Liver (tissue), 9 donors: ENCODE results near the gene STK4. TPM values are rescaled to one million over a fixed set of nuclear protein-coding genes. Genes with fewer than 3 reads are reported as not detected.

Source experiments
- DNase-seq: peaks from one replicate; pipeline ENCODE4 v3.0.0-alpha.2; 2017; ENCODE audit warnings: low spot score
- H3K27ac ChIP-seq, 2 donors: one replicate each; pipeline ENCODE4 v1.7.0; 2013; ENCODE audit warnings: inconsistent platforms in 2 of 2, low read length in 2 of 2, control low read depth in 1 of 2, low read depth in 1 of 2, mild to moderate bottlenecking in 1 of 2
- H3K27me3 ChIP-seq, 4 donors: one replicate each; pipeline versions ENCODE4 v1.6.1 to v1.7.0; 2013; ENCODE audit warnings: low read length in 3 of 4, inconsistent platforms in 1 of 4, mild to moderate bottlenecking in 1 of 4, moderate library complexity in 1 of 4; ENCODE audit not compliant: control insufficient read depth in 4 of 4, insufficient read depth in 4 of 4
- H3K36me3 ChIP-seq, 4 donors: one replicate each; pipeline versions ENCODE4 v1.6.1 to v1.7.0; 2013; ENCODE audit warnings: low read length in 3 of 4, mild to moderate bottlenecking in 3 of 4, low read depth in 1 of 4, moderate library complexity in 1 of 4; ENCODE audit not compliant: control insufficient read depth in 4 of 4, insufficient read depth in 3 of 4
- H3K4me1 ChIP-seq, 4 donors: one replicate each; pipeline versions ENCODE4 v1.6.1 to v1.7.0; 2013; ENCODE audit warnings: low read length in 3 of 4, mild to moderate bottlenecking in 3 of 4, moderate library complexity in 1 of 4; ENCODE audit not compliant: control insufficient read depth in 4 of 4, insufficient read depth in 4 of 4
- H3K4me3 ChIP-seq, 3 donors: one replicate each; pipeline versions ENCODE4 v1.6.1 to v1.7.0; 2013; ENCODE audit warnings: low read length in 3 of 3, control low read depth in 1 of 3, low read depth in 1 of 3, mild to moderate bottlenecking in 1 of 3
- H3K9ac ChIP-seq, 2 donors: one replicate each; pipeline ENCODE4 v1.7.0; 2013; ENCODE audit warnings: low read length in 2 of 2, mild to moderate bottlenecking in 2 of 2, moderate library complexity in 2 of 2, control low read depth in 1 of 2, low read depth in 1 of 2
- H3K9me3 ChIP-seq, 4 donors: one replicate each; pipeline versions ENCODE4 v1.6.1 to v1.7.0; 2013; ENCODE audit warnings: low read length in 3 of 4; ENCODE audit not compliant: control insufficient read depth in 4 of 4
- ATF3 ChIP-seq: IDR thresholded peaks from 2 replicates; pipeline ENCODE4 v1.6.1; 2016; ENCODE audit warnings: antibody characterized with exemption
- CTCF ChIP-seq: fragments of 150-350 bp; IDR thresholded peaks from 2 replicates; pipeline ENCODE4 v1.5.1; 2017; ENCODE audit warnings: improper control_type of control experiment, low read depth, low read length; ENCODE audit not compliant: missing input control
- FOXA1 ChIP-seq: IDR thresholded peaks from 2 replicates; pipeline ENCODE4 v1.6.1; 2016; ENCODE audit warnings: antibody characterized with exemption
- FOXA2 ChIP-seq: IDR thresholded peaks from 2 replicates; pipeline ENCODE4 v1.6.1; 2016; ENCODE audit warnings: antibody characterized with exemption
- HNF4A ChIP-seq, 2 donors: conservative IDR thresholded peaks; 2 replicates each; pipeline ENCODE4 v1.6.1; 2016; ENCODE audit warnings: antibody characterized with exemption in 2 of 2, mild to moderate bottlenecking in 2 of 2
- JUND ChIP-seq, 2 donors: IDR thresholded peaks; 2 replicates each; pipeline ENCODE4 v1.6.1; 2016; ENCODE audit warnings: antibody characterized with exemption in 2 of 2
- MAX ChIP-seq: IDR thresholded peaks from 2 replicates; pipeline ENCODE4 v1.6.1; 2016; ENCODE audit warnings: antibody characterized with exemption
- NR2F2 ChIP-seq: IDR thresholded peaks from 2 replicates; pipeline ENCODE4 v1.6.1; 2016; ENCODE audit warnings: antibody characterized with exemption
- REST ChIP-seq: IDR thresholded peaks from 2 replicates; pipeline ENCODE4 v1.6.1; 2016; ENCODE audit warnings: antibody characterized with exemption, mild to moderate bottlenecking
- RXRA ChIP-seq, 2 donors: IDR thresholded peaks; 2 replicates each; pipeline ENCODE4 v1.6.1; 2017 to 2018; ENCODE audit warnings: antibody characterized with exemption in 2 of 2, mild to moderate bottlenecking in 1 of 2
- SP1 ChIP-seq: IDR thresholded peaks from 2 replicates; pipeline ENCODE4 v1.6.1; 2018; ENCODE audit warnings: antibody characterized with exemption, mild to moderate bottlenecking
- TAF1 ChIP-seq: conservative IDR thresholded peaks from 2 replicates; pipeline ENCODE4 v1.6.1; 2016; ENCODE audit warnings: antibody characterized with exemption, mild to moderate bottlenecking
- YY1 ChIP-seq: IDR thresholded peaks from 2 replicates; pipeline ENCODE4 v1.6.1; 2016; ENCODE audit warnings: antibody characterized with exemption, mild to moderate bottlenecking
- ZBTB33 ChIP-seq: IDR thresholded peaks from 2 replicates; pipeline ENCODE4 v1.6.1; 2016; ENCODE audit warnings: antibody characterized with exemption
- WGBS: extraction: QIAGEN DNeasy Blood & Tissue Kit; methylation state at CpG from one replicate; pipeline ENCODE4 v1.1.7; 2013; 5-methylcytosine and 5-hydroxymethylcytosine counted together
- polyA plus RNA-seq, 2 donors: library from polyadenylated mRNA; stranded (reverse) in 1 of 2; unstranded in 1 of 2; fragments of 200-250 nt in 1 of 2; fragments of >200 nt in 1 of 2; fragmentation: Nextera tagmentation in 1 of 2; extraction: Ambion mirVana in 1 of 2; gene quantifications; one replicate each; pipeline versions ENCODE4 v1.2.1 to v1.2.3, GENCODE V29; 2013 to 2015
- total RNA-seq, 2 donors: library from RNA; depleted of rRNA; stranded (reverse); fragments of >200 nt; gene quantifications; one replicate each; pipeline ENCODE4 v1.2.3, GENCODE V29; 2014
- donor health status: healthy.
- donor health status: healthy.
- donor health status: healthy.
- donor health status: healthy.
- donor health status: healthy.

Gene STK4
- total and polyA plus RNA-seq, 4 donors, result 3.7 to 20.8 (median 13.9) TPM

GRCh38 chr20:45069261-45069660 lies 102.9 kb downstream of the STK4 start (continued):
- TF ChIP-seq FOXA1, result no peak
- TF ChIP-seq NR2F2, result no peak
- TF ChIP-seq HNF4A (conservative IDR thresholded peaks at IDR 0.05), result no peak

- WGBS, result 96% methylated on average over 6 of the region's 6 CpGs
- Histone ChIP-seq H3K9ac (no peak overlapping the region), H3K4me1 (no peaks in the 10 kb centered on the region), H3K27ac (no peak overlapping the region), H3K9me3 (no peaks in the 10 kb centered on the region), H3K36me3 (peaks cover 0 to 7% (median 5%) of the 10 kb centered on the region in 4 donors), H3K27me3 (no peaks in the 10 kb centered on the region), H3K4me3 (no peak overlapping the region)
- no peak for DNase-seq
- TF ChIP-seq TAF1 (no peak), MAX (no peak), NR2F2 (no peak), RXRA (IDR thresholded peaks at IDR 0.05) (no peak)
These were observed 104.8 kb downstream of the STK4 start for GRCh38 chr20:45070932-45071632.

GRCh38 chr20:45072066-45072465 lies 105.8 kb downstream of the STK4 start:
- no peak overlapping the region for H3K27ac ChIP-seq
- no peaks in the 10 kb centered on the region for H3K9me3 ChIP-seq
- no peak overlapping the region for H3K4me3 ChIP-seq
- DNase-seq, result no peak
- peaks cover 0 to 11% (median 5%) of the 10 kb centered on the region in 4 donors for H3K36me3 ChIP-seq
- TF ChIP-seq TAF1 (no peak), ATF3 (no peak), FOXA1 (no peak), SP1 (no peak), NR2F2 (no peak), YY1 (no peak), CTCF (no peak)
- H3K4me1 ChIP-seq, result peaks cover 0 to under 1% (median 0%) of the 10 kb centered on the region in 4 donors
- H3K27me3 ChIP-seq, result no peaks in the 10 kb centered on the region
- H3K9ac ChIP-seq, result no peak overlapping the region
- 96% methylated on average over 1 of the region's 1 CpG for WGBS

GRCh38 chr20:45073221-45073620 lies 106.9 kb downstream of the STK4 start:
- WGBS, result 92% methylated on average over 3 of the region's 3 CpGs
- no peak overlapping the region for H3K9ac ChIP-seq
- no peak overlapping the region for H3K27ac ChIP-seq
- peaks cover 0 to 11% (median 5%) of the 10 kb centered on the region in 4 donors for H3K36me3 ChIP-seq
- H3K9me3 ChIP-seq, result no peaks in the 10 kb centered on the region
- TF ChIP-seq REST (no peak), JUND (IDR thresholded peaks at IDR 0.05) (no peak), RXRA (IDR thresholded peaks at IDR 0.05) (no peak), ATF3 (no peak), FOXA2 (no peak), ZBTB33 (no peak)
- no peak overlapping the region for H3K4me3 ChIP-seq
- H3K27me3 ChIP-seq, result no peaks in the 10 kb centered on the region
- peaks cover 0 to 8% (median 6%) of the 10 kb centered on the region in 4 donors for H3K4me1 ChIP-seq
- no peak for DNase-seq
